Measurements from ENCODE around the gene ZNF283.
A peak's percentile ranks its signal among the peaks of the same experiment; 100 is the strongest.

ZNF283 gene

DNA sequence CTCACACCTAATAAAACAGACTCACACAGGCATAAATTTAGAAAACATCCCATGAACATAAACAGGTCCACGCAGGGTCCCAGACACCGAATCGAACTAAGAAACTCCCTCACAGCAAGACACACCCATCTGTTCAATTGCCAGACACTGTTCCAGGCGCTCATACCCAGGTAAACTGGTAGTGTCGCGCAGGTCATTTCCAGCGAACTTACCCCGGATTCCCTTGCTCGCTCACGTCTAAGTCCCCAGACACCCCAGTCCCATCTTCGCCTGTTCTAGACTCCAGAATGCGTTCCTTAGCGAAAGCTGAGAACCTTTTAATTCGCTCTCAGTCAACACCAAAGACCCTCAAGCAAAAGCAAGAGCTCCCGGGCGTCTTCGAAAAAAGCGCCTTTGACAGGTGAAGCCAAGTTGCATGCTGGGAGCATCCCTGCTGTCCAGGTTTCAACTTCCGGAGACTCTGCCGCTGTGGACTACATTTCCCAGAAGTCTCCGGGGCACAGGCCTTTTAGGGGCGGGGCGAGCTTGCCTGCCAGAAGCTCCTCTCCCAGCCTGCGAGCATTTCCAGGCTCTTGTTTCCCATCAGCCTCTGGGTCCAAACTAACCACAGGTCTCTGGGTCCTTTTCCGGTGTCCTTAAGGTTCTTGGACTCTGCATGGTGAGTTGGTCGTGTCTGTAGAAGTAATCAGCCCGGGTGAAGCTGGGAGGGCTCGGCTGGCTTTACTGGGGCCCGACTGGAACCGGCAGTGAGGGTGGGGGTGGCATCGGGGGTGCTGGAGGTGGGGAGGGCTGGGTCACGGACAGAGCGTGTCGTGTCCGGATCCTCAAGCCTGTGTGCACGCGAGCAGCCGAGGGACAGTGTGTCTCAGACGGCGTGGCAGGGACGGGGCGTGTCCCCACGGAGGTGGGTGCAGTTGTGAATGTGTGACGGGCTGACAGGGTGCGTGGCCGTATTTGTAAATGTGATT lies at the start of gene ZNF283:
Gene ZNF283, plus strand, starts transcription at position 535 of the 968 bp plus-strand sequence. CDS start 6,184 bp downstream, outside the sequence.
- peak; percentile 61 for DNase-seq (ENCODE audit: low read depth)

DNA sequence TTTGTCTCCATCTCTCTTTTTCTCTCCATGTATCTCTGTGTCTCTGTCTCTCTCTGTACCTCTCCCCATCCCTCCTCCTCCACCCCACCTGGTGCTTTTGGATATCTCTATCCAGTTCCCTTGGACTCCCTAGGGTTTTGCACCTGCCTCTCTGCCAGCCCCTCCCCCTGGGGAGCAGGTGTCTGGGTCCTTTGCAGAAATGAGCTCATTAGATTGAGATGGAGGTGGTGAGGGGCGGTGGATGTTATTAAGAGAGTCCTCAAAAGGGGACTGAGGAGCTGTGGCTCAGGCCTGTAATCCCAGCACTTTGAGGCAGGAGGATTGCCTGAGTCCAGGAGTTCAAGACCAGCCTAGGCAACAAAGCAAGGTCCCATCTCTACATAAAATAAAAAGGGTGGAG lies 48.5 kb upstream of the ZNF283 start:
- no peak for DNase-seq (ENCODE audit: low read depth)

DNA sequence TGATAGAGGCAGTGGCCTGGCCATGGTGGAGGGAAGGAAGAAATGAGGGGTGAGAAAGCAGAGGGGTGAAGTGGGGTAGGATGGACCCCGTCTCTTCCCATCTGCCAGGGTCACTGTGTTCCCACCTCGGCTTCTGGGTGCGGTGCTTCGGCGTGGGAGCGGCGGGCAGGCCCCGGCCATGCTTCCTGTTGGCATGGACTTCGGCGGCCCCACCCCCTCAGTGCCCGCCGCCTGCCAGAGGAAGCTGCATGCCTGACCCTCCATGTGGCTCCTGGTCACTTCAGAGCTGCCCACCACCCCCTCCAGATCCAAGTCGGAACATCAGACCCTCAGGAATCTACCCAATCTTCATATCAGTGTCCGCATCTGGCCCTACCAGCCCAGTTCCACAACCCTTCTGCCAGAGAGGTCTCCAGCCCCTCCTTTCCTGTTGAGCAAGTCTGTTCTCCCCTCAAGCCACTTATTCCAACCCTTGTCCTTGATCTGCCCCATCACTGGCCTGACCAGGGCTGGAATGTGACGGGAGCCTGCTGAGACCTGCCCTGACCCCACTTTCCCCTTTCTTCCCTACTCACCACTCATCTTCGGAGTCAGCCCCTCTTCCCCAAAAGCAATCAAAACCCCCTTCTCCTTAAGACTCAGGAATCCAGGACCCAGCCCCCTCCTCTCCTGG lies 47.8 kb upstream of the ZNF283 start:
- no peak for DNase-seq (ENCODE audit: low read depth)

DNA sequence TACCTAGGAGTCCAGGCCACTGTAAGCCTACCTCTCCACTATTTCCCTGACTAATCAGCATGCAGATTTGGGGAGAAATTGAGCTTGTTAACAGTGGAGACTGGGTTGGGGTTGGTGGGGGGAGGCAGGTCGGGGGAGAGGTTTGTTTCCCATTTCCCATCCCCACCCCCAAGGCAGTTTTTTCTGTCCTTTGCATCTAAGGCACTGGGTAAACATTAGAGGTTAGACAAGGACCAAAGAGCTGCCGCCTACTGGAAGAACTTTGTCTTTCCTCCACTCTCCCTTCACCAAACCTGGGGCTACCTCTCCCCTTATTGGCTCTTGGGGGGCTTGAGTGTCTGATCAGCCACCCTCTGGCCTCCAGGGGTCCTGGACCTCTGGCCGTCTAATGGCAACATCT lies 47.3 kb upstream of the ZNF283 start:
- DNase-seq (ENCODE audit: low read depth): no peak

DNA sequence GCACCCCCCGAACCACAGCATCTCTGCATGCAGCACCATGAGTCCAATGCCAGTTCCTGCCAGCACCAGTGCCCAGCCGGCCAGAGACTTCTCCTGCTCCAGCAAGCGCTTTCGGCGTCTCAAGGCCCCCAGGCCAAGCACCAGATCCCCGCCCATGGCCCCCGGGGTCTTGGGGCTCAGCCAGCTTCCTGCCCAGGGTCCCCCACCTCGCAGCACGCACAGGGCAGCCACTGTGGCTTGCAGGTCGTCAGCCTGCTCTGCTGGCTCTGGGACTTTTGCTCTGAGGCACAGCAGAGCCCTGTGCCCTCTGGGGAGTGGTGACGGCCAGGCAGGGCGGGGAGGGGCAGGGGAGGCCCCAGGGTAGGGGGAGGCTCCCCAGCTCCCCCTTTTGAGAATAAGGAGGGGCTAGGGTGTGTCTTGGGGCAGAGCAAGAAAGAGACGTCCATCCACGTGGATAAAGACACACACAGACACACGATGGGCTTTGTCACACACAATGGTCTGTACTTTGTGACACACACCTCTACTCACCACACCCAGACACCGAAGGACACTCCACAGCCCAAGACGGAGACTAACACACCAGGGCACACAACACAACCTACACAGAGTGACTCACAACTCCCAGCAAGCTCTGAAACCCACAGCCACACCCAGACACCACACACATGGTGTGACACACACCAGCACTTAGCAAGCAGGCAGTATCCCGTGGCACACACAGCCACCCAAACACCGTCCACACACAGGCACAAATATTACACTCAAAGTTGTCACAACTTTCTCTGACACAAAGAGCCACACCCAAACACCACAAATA lies 46.2 kb upstream of the ZNF283 start, which contains the start of gene KCNN4:
Gene KCNN4, minus strand, starts transcription at position 268 of the 820 bp plus-strand sequence. Its CDS starts 112 bp downstream, at position 156.
- DNase-seq (ENCODE audit: low read depth): no peak

DNA sequence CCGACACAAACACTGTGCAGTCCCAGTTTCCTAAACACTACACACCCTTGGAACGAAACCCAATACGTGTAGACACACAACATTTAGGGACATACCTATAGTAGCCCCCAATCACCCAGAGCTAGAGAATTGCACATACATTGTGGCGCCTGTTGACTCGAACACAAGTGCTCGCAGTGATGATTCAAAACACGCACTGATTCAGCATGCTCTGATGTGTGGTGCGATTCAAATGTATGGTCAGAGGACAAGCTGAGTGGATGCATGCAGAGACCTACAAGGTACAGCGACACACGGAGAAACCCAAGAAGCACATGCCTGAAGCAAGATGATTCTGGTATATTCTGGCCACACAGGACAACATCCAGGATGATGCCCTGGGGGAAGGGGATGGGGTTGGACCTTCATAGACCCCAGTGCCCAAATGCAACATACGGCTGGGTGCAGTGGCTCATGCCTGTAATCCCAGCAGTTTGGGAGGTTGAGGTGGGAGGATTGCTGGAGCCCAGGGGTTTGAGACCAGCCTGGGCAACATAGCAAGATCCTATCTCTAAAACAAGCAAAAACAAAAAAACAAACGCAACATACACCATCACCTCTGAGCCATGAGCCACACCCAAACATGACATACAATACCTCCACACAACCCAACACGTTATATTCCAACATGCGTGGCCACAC lies 45.4 kb upstream of the ZNF283 start:
- no peak for DNase-seq (ENCODE audit: low read depth)

DNA sequence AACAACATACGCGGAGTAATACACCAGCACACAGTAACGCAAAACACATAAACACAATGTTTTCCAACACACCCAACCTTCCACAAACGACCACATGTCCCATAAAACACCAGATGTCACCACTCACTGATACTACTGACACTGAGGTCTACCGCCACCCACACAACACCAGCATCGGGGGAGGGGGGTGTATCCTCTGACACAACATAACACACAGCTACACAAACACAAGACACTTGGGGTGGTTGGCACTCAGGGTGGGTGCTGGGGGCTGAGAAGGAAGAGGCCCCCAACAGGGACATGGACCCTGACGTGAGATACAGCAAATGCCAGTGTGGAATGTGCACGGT lies 44.8 kb upstream of the ZNF283 start:
- no peak for DNase-seq (ENCODE audit: low read depth)

DNA sequence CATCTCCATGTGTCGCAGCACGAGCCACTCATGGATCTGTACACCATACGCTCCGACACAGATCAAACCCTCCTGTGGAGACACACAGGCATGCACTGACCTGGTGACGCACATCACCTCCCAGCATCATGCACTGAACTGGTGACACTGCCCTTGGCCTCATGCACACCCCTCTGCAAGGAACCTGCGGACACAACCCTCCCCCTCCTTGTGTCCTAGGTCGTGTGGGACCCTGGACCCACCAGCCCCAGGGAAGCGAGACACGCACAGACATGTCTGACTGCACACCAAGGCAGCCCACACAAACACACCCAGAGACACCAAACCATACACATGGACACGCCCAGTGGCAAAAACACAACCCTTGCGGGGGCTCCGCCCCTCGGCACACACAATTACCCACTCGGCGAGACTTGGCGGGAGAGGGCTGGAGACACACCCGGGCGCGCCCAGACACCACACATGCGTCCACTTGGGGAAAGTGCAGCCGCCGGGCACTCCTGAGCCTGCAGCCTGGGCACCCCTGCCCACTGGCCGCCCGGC lies 44.4 kb upstream of the ZNF283 start:
- DNase-seq (ENCODE audit: low read depth): no peak

DNA sequence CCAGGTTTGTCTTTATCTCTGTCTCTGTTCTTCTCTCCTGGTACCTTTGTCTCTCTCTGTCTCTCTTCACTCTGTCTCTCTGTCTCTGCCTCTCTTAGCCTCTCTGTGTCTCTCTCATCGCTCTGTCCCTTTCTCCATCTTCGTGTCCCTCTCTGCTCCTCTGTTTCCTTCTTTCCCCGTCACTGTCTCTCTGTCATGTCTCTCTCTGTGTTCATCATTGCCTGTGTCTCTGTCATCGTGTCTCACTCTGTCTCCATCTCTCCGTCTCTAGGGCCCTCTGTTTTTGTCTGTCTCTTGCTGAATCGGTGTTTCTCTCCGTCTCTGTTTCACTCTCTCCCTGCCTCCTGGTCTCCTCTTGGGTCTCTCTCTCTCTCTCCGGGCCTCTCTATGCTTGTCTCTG lies 43.5 kb upstream of the ZNF283 start:
- no peak for DNase-seq (ENCODE audit: low read depth)

DNA sequence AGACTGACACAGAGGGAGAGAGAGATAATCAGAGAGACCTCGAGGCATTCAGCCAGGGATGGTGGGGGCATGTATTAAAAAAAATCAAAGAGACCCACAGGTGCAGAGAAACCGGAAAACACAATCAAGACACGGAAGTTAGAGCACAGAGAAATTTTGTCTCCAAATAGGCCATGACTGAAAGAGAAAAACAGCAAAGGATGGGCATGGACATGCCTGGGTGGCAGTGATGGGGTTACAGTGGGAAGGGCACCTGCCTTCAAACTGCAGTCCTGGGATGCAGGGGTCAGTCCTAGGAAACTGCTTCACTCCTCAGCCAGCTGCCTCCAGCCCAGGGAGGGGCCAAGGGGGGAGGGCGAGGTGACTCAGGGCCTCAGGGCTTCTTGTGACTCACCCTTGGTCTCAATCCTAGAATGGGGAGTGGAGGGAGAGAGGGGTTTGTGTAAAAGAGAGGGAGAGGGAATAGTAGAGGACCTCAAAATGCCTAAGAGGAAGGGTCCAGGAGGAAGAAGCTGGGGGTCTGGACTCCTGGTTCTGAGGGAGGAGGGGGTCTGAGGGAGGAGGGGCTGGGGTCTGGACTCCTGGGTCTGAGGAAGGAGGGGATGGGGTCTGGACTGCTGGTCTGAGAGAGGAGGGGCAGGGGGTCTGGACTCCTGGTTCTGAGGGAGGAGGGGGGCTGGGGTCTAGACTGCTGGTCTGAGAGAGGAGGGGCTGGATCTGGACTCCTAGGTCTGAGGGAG lies 42.7 kb upstream of the ZNF283 start:
- peak; percentile 62 for DNase-seq (ENCODE audit: low read depth)

DNA sequence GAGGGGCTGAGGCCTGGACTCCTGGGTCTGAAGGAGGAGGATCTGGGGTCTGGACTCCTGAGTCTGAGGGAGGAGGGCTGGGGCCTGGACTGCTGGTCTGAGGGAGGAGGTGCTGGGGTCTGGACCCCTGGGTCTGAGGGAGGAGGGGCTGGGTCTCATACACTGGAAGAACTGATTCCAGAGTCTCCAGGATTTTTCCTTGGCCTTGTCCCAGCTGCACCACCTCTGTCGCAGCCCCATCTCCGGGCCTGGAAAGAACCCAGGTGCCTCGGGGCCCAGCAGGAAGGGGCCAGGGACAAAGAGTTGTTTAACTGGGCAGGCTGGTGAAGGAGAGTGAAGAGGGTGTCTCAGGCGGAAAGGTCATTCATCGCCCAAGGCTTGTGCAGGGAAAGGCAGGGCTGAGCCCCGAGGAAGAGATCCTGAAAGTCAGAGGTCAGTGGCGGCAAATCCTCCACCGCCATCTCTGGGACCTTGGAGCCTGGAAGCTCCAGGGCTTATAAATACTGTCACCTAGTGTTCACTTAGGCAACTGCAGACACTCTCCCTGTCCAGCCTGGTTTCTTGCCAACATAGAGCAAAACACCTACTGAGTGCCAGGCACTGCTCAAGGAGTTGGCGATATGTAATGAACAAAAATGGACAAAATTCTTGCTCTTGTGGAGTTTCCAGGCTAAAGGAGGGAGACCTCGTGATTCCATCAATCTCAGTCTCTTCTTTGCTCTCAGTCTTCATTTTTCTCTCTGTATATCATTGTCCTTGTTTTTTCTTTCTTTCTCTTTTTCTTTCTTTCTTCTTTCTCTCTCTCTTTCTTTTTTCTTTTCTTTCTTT lies 41.9 kb upstream of the ZNF283 start:
- peak; percentile 64 for DNase-seq (ENCODE audit: low read depth)

DNA sequence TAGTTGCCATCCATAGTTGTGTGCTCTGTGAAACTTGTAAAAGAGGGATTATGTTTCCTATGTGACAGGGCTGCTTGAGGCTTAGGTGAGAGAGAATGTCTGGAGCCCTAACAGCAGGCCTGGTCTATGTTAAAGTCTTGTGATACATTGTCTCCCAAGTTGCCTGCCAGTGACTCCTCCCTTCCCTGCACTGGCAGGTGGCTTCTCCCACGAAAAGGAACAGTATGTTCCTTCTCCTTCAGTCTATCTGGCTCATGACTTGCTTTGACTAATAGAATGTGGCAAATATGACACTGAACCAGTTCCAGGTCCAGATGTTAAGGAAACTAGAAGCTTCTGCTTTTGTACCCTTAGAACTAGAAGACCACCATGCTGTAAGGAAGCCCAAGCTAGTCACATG lies 40.5 kb upstream of the ZNF283 start:
- no peak for DNase-seq (ENCODE audit: low read depth)

DNA sequence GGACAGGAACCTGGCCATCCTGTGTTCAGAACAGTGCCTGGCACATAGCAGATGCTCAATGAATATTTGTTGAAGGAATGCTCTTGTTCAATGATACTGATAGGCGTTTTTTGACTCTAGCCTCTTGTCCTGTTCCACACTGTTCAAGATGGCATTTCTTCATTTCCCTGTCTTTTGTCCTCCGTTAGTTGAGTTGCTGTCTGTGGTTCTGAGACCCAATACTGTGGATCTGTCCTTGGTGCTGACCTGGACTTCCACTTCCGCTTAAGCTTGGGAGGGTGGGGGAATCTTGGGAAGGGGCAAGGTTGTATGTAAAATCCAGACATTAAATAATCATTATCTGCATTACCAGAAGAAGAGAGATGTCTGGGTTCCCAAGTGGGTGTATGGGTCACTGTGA lies 38.1 kb upstream of the ZNF283 start:
- no peak for DNase-seq (ENCODE audit: low read depth)

DNA sequence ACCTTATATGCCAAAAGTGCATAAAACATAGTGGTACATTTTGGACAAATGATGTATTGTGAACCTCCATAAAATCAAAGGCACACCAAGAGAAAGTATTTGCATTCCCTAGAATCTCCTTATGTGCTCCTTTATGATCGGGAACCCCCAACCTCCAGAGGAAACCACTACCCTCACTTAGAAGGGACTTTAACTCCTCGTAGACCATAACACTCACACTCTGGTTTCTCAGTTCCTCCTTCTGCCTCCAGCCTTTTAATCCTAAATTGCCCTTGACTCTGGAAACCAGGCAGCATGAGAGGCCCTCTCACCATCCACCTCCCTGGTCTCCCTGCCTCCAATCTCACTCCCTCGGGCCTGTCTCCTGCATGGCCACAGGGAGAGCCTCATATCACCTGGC lies 36.5 kb upstream of the ZNF283 start:
- DNase-seq (ENCODE audit: low read depth): no peak

DNA sequence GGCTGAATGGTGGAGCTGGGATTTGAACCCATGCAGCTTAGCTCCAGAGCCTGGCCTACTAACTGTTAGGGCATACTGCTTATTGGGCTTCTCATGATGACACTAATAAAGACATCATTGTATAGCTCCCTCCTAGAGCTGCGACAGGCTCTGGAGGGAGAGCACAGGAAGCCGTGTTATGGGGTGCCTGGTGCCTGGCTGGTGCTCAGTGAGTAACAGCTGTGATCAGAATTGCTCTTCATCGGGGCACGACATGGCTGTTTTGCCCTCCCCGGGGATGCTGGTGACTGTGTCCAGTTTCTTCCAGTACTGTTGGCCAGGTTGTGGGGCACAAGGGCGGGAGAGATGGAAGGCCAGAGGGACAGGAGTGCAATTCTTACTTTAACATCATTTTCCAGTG lies 30.0 kb upstream of the ZNF283 start:
- no peak for DNase-seq (ENCODE audit: low read depth)

DNA sequence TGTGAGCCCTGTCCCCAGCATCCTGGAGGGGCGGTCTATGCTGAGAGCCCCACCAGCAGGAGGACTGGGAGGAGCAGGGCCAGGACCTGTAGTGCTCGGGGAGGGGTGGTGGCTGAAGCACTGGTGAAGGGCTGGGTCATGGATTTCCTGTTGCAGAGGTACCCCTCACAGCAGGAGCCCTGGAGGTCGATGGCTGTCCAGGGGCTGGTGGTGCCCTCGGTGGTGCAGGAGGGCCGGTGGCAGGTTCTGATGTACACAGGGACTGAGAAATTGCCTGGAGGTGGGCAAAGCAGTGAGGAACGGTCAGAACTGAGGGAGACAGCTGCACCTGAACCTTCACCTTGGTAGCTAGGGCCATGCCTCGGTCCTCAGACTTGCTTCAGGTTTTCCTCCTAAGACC lies 29.6 kb upstream of the ZNF283 start:
- no peak for DNase-seq (ENCODE audit: low read depth)

DNA sequence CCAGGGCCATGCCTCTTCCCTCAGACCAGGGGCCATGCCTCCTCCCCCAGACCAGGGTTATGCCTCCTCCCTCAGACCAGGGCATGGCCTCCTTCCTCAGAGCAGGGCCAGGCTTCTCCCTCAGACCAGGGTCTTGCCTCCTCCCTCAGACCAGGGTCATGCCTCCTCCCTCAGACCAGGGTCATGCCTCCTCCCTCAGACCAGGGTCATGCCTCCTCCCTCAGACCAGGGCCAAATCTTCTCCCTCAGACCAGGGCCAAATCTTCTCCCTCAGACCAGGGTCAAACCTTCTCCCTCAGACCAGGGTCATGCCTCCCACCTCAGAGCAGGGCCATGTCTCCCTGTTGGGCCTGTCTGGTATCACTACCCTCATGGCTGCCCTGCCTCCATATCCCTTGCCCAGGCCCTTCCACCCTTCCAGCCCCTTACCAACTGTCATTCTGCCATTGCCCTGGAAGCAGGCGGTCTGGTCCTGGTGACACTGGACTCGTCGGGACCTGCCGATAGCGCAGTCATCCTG lies 29.0 kb upstream of the ZNF283 start:
- no peak for DNase-seq (ENCODE audit: low read depth)

DNA sequence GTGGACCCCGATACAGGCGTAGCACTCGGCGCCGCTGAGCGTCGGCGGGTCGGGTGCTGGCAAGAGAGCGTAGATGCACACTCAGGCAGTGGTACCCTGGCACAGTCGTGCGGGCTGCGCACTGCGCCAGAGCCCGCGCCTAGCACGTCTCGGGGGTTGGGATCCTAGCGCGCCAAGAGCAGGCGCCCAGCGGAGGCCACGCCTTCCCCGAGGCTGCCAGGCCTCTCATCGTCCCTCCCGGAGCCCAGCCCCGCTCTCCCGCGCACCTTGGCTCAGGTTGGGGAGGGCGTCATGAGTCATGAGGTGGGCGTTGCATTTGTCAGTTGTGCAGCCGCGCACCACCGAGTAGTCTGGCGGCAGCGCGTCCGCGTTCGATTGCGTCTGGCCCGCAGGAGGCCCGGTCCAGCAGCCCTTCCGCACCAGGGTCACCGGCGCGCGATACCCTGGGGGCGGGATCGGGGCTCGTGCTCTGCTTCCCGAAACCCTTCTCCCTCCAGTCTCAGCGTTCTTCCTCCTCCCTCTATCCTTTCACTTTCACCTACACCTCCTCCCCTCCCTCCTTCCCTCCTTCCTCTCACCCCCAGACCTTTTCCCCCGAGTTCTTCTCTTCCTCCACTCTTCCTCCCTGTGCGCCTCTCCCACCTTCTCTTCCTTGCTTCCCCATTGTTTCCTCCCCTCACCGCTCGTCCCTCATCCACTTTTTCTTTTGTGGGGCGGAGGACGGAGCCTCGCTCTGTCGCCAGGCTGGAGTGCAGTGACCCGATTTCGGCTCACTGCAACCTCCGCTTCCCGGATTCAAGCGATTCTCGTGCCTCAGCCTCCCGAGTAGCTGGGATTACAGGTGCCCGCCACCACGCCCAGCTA lies 28.3 kb upstream of the ZNF283 start:
- DNase-seq (ENCODE audit: low read depth): no peak
